Nephron (organoid): ENCODE data around the gene CAV1.

Experiments
- H3K27ac Mint-ChIP-seq, 3 experiments: 2 replicates each; pipeline ENCODE4 v1.8.0; 2020; ENCODE audit warnings: mixed read lengths in 3 of 3, mild to moderate bottlenecking in 2 of 3, moderate library complexity in 1 of 3
- H3K27me3 Mint-ChIP-seq: 2 replicates; pipeline ENCODE4 v1.8.0; 2021; ENCODE audit warnings: low read depth, mild to moderate bottlenecking, moderate library complexity, mixed read lengths
- H3K36me3 Mint-ChIP-seq: 2 replicates; pipeline ENCODE4 v1.8.0; 2020; ENCODE audit warnings: low read depth, mixed read lengths
- H3K4me1 Mint-ChIP-seq: 2 replicates; pipeline ENCODE4 v1.8.0; 2020; ENCODE audit warnings: mixed read lengths
- H3K4me3 Mint-ChIP-seq, 3 experiments: 2 replicates each; pipeline ENCODE4 v1.8.0; 2020; ENCODE audit warnings: mild to moderate bottlenecking in 3 of 3, mixed read lengths in 3 of 3, moderate library complexity in 2 of 3
- H3K9me3 Mint-ChIP-seq: 2 replicates; pipeline ENCODE4 v1.8.0; 2020; ENCODE audit warnings: mixed read lengths
- TF ChIP-seq, protein P1 (sequence below), 3 experiments: fragments of 200-600 bp; sonication (generic); IDR thresholded peaks; one replicate each; pipeline ENCODE4 v1.5.0; 2021; ENCODE audit warnings: antibody characterized with exemption in 3 of 3; ENCODE audit not compliant: unreplicated experiment in 3 of 3

CAV1 gene

DNA sequence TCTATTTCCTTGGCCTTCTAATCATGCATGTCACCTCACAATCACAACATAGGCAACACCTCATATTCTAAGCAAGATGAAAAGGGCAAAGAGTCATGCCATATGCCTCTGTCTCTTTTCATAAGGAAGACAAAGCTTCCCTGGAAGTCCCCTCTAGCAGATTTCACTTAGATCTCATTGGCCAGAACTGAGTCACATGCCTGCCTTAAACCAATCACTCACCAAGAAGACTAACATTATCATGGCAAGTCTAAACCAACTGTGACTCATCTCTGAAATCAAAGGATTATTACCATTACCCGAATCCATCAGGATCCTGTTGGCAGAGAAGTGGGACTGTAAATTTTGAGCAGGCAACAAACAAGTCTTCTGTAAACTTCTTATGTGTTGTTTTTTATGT lies 27.8 kb downstream of the CAV1 start:
- peaks cover 14% of the 10 kb centered on the region for H3K4me1 Mint-ChIP-seq
- TF ChIP-seq, protein P1, sequence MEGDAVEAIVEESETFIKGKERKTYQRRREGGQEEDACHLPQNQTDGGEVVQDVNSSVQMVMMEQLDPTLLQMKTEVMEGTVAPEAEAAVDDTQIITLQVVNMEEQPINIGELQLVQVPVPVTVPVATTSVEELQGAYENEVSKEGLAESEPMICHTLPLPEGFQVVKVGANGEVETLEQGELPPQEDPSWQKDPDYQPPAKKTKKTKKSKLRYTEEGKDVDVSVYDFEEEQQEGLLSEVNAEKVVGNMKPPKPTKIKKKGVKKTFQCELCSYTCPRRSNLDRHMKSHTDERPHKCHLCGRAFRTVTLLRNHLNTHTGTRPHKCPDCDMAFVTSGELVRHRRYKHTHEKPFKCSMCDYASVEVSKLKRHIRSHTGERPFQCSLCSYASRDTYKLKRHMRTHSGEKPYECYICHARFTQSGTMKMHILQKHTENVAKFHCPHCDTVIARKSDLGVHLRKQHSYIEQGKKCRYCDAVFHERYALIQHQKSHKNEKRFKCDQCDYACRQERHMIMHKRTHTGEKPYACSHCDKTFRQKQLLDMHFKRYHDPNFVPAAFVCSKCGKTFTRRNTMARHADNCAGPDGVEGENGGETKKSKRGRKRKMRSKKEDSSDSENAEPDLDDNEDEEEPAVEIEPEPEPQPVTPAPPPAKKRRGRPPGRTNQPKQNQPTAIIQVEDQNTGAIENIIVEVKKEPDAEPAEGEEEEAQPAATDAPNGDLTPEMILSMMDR (IDR thresholded peaks at IDR 0.05; ENCODE audit: unreplicated experiment in 3 of 3): no peak
- peaks cover 4% of the 10 kb centered on the region for H3K27me3 Mint-ChIP-seq
- H3K27ac Mint-ChIP-seq: no peak overlapping the region
- H3K9me3 Mint-ChIP-seq: no peaks in the 10 kb centered on the region
- no peaks in the 10 kb centered on the region for H3K36me3 Mint-ChIP-seq
- H3K4me3 Mint-ChIP-seq: no peak overlapping the region

DNA sequence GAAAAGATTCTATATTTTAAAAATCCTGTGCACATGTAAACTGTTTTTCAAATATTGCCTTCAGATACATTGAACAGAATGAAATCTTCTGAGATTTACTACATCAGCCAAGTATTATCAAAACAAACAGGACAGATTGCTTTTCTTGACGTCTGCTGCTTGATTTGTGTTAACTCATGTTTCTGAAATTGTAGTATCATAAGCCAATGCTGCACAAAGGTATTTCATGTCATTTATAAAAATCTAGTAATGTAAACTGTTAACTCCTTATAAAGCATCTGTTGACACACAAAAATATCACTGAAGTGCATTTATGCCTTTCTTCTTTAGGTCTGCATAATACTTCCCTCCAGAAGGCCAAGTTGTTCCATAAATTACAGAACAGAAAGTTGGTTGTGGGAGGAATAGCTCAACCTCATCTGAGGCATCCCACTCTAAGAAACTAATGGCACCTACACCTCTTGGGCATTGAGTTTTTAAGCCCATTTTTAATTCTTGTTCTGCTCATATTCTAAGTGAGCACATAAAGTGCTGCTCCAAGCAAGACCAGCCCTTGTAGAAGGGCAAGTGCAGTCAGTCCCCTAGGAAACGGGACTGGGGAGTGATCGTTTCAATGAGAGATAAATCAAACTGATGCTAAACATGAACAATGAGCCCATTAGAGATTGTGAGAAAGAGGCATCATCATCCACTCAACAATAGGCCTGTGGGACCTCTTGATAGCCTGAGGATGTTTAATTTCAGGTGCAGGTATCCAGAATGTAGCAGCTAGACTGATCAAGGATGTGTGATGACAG lies 28.5 kb downstream of the CAV1 start:
- no peak overlapping the region for H3K4me3 Mint-ChIP-seq
- no peaks in the 10 kb centered on the region for H3K9me3 Mint-ChIP-seq
- H3K27ac Mint-ChIP-seq: no peak overlapping the region
- no peaks in the 10 kb centered on the region for H3K36me3 Mint-ChIP-seq
- TF ChIP-seq, protein P1 (IDR thresholded peaks at IDR 0.05; ENCODE audit: unreplicated experiment in 3 of 3): no peak
- H3K27me3 Mint-ChIP-seq: peaks cover 5% of the 10 kb centered on the region
- H3K4me1 Mint-ChIP-seq: peaks cover 14% of the 10 kb centered on the region

DNA sequence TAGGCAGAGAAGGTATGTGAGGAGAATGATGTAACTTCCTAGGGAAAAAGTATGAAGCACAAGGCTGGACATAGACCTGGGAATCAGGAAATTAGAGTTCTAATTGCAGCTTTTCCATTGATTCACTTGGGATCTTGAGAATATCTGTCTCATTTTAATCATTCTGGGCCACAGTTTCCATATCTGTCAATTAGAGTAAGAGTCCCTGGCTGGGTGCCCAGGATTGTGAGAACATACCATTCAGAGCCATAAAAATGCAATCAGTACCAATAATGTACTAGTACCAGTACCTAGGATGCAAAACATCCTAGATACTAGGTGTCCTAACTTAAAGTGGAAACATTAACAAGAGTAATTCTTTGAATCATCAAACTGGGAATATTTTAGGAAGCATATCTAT lies 29.6 kb downstream of the CAV1 start:
- no peak overlapping the region for H3K4me3 Mint-ChIP-seq
- no peaks in the 10 kb centered on the region for H3K9me3 Mint-ChIP-seq
- H3K27ac Mint-ChIP-seq: no peak overlapping the region
- H3K36me3 Mint-ChIP-seq: no peaks in the 10 kb centered on the region
- peaks cover 5% of the 10 kb centered on the region for H3K27me3 Mint-ChIP-seq
- TF ChIP-seq, protein P1 (IDR thresholded peaks at IDR 0.05; ENCODE audit: unreplicated experiment in 3 of 3): no peak
- peaks cover 14% of the 10 kb centered on the region for H3K4me1 Mint-ChIP-seq

DNA sequence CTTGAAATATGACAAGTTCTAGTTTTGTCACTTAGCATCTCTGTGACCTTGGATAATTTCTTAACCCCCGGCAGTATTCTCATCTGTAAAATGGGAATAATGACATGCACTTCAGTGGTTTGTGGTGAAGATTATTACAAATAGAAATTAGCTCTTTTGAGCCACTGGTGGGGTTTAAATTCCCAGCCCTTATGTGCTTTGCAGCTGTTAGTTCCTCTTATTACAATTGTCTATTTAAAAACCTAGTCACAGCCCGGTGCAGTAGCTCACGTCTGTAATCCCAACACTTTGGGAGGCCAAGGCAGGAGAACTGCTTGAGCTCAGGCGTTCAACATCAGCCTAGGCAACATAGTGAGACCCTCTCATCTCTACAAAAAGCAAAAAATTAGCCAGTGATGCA lies 30.1 kb downstream of the CAV1 start:
- Mint-ChIP-seq H3K4me3 (no peak overlapping the region), H3K9me3 (no peaks in the 10 kb centered on the region), H3K36me3 (no peaks in the 10 kb centered on the region), H3K4me1 (peaks cover 14% of the 10 kb centered on the region), H3K27ac (no peak overlapping the region), H3K27me3 (peaks cover 5% of the 10 kb centered on the region)
- TF ChIP-seq, protein P1 (IDR thresholded peaks at IDR 0.05; ENCODE audit: unreplicated experiment in 3 of 3): no peak

DNA sequence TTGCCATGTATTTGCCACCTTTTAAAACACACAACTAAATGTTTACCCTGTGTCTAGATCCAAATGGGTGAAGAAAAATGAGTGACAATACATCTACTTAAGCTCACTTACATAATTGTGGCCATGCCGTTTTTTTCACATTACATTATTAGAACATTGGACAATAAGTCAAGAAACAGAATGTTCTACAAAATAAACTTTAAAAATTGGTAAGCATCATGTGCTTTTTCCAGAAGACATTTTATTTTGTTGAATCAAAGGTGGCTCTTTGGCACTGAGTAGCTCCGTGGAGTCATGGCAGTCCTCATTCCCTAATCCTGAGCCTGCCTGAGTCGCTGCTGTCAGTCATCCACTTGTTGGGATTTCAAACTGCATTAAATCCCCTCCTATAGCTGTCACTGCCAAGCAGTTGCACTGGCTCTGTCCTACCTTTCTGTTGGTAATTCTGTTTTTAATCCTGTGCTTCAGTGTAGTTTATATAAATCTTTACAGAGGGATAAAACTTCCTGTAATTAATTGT lies 32.3 kb downstream of the CAV1 start:
- Mint-ChIP-seq H3K4me1 (peaks cover 19% of the 10 kb centered on the region), H3K27ac (no peak overlapping the region), H3K27me3 (peaks cover 9% of the 10 kb centered on the region), H3K9me3 (no peaks in the 10 kb centered on the region), H3K4me3 (no peak overlapping the region), H3K36me3 (no peaks in the 10 kb centered on the region)
- TF ChIP-seq, protein P1 (IDR thresholded peaks at IDR 0.05; ENCODE audit: unreplicated experiment in 3 of 3): no peak

DNA sequence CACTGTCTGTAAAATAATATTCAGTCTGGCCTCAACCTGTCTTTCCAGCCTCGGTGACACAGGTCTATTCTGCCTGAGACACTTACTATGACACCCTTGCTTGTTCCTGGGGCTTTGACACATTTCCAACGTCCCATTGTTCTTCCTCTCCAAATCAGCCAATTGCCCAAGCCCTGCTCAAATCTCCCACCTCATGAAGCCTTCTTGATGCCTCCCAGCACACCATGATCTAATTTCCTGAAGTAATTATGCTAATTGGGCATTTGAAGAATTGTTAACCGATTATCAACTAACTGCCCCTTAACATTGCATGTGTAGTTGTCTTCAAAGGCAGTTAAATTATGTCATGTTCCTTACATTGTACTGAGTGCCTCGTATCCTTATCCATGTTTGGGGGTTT lies 33.1 kb downstream of the CAV1 start:
- no peak overlapping the region for H3K27ac Mint-ChIP-seq
- peaks cover 19% of the 10 kb centered on the region for H3K4me1 Mint-ChIP-seq
- H3K4me3 Mint-ChIP-seq: no peak overlapping the region
- no peaks in the 10 kb centered on the region for H3K9me3 Mint-ChIP-seq
- TF ChIP-seq, protein P1 (IDR thresholded peaks at IDR 0.05; ENCODE audit: unreplicated experiment in 3 of 3): no peak
- no peaks in the 10 kb centered on the region for H3K36me3 Mint-ChIP-seq
- peaks cover 13% of the 10 kb centered on the region for H3K27me3 Mint-ChIP-seq
